ENCODE data around the gene RALGAPA2.

DNA sequence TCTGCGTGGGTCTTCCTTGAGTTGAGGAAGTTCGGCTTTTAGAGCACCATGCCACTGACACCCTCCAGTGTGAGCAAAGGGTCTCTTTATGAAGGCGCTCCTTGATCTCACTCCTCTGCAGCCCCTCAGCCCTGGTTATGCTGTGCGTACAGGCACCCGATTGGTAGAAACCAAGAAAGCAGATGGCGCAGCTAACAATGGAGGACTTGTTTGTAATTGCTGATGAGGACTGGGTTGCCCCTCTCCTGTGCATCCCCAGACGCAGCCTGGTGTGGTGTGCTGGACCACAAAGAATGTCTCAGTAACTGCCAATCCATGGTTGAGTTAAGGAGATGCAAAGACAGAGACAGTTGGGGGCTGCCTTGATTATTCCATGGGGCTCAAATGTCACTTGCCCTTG, 314.3 kb downstream of the RALGAPA2 start:
- no peak for TF ChIP-seq CTCF (IDR thresholded peaks at IDR 0.05)
- TF ChIP-seq EP300 (IDR thresholded peaks at IDR 0.05): no peak

All from ovary (tissue), 3 donors.